ENCODE measurements around the gene GALNT2.

GALNT2 gene

GRCh38 chr1:230130172-230130944 is 63.3 kb downstream of the GALNT2 start:
- DNase-seq (ENCODE audit: low spot score): no peak

GRCh38 chr1:230131457-230131856 is 64.4 kb downstream of the GALNT2 start:
- no peak for DNase-seq (ENCODE audit: low spot score)

- DNase-seq (ENCODE audit: low spot score): no peak
These were observed 65.7 kb downstream of the GALNT2 start for GRCh38 chr1:230132758-230133157.

GRCh38 chr1:230135726-230136125 is 68.7 kb downstream of the GALNT2 start:
- DNase-seq (ENCODE audit: low spot score): no peak

- no peak for DNase-seq (ENCODE audit: low spot score)
These were observed 69.7 kb downstream of the GALNT2 start for GRCh38 chr1:230136453-230137336.

- DNase-seq (ENCODE audit: low spot score): no peak
These were observed 70.3 kb downstream of the GALNT2 start for GRCh38 chr1:230137337-230137815.

- DNase-seq (ENCODE audit: low spot score): no peak
These were observed 71.7 kb downstream of the GALNT2 start for GRCh38 chr1:230138561-230139239.

DNA sequence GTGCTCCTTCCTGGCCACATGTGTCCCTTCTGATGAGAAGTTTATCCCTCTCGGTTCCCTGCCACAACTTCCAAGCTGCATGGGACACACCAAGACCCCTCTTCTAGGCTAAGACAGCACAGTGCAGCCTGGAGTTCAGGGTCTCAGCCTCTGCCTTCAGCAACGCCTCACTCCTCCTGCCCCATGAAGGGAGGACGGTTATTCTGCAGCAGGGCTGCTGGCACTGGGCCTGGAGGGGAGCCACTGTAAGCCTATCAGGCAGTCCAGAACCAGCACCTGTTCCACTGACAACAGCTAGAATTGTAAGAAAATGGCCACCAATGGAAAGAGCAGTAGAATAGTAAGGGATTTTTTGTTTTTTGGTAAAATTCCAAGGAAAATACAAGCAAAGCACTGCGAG is 72.3 kb downstream of the GALNT2 start:
- DNase-seq (ENCODE audit: low spot score): no peak

DNA sequence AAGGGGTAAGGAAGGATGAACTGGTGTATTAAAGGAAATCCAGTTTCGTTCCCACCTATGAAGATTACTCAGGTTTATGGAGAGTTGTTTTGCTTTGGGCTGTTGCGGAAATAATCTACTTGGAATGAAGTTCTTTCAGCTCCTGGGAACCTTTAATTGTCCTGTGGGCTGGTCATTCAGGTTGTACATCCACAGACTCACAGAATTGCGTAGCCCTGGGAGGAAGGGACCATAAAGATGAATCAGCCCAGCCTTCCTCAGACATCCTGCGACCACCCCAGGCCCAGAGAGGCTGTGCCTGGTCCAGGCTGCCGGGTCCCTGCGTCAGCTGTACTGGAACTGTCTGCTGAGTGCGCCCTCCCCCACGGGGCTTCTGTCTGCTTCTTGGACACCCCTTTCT is 72.7 kb downstream of the GALNT2 start:
- DNase-seq (ENCODE audit: low spot score): no peak

GRCh38 chr1:230140221-230141020 is 73.4 kb downstream of the GALNT2 start:
- no peak for DNase-seq (ENCODE audit: low spot score)

- DNase-seq (ENCODE audit: low spot score): no peak
These were observed 74.1 kb downstream of the GALNT2 start for GRCh38 chr1:230141021-230141648.

DNA sequence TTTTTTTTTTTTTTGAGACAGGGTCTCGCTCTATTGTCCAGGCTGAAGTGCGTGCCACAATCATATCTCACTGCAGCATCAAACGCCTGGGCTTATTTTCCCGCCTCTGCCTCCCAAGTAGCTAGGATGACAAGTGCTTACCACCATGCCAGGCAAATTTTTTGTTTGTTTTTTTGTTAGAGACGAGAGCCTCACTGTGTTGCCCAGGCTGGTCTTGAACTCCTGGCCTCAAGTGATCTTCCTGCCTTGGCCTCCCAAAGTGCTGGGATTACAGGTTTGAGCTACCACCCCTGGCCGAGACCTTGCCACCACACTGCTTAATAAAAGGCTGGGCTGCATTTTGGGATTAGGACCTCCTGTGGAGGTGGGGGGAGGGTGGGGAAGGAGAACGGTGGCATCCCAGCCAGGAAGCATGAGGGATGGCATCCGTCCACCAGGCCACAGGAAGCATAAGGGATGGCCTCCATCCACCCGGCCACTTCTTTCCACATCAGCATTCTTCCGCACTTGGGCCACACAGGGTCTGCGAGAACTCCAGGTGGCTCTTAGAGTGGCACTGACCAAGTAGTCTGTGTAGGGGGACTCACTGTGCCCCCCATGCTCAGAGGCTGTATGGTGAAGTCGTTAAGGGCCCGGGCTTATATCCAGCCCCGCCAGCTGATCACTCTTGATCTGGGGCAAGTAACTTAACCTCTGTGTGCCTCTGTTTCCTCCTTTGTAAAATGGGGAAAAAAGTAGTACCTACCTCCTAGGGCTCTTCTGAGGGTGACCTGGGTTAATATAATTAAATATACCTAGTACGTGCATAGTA is 75.0 kb downstream of the GALNT2 start:
- DNase-seq (ENCODE audit: low spot score): no peak

GRCh38 chr1:230142608-230143210 is 75.7 kb downstream of the GALNT2 start:
- no peak for DNase-seq (ENCODE audit: low spot score)

DNA sequence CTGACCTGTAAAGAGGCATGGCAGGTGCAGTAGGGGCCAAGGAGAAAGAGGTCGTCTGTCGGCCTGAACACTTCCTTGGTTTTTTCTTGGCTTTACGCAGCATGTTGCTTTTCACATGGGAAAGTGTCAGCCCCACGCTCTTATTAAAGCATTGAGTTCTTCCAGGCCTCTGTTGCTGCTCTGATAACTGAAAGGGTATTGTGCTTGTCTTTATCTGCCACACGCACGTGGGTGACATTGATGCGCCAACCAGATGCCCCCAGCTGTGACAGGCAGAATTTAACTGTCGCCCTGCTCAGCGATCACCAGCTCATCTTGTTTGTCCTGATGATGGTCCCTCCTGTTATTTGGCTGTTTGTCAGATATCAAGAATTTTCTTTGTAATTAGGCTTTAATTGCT is 76.5 kb downstream of the GALNT2 start:
- DNase-seq (ENCODE audit: low spot score): no peak

DNA sequence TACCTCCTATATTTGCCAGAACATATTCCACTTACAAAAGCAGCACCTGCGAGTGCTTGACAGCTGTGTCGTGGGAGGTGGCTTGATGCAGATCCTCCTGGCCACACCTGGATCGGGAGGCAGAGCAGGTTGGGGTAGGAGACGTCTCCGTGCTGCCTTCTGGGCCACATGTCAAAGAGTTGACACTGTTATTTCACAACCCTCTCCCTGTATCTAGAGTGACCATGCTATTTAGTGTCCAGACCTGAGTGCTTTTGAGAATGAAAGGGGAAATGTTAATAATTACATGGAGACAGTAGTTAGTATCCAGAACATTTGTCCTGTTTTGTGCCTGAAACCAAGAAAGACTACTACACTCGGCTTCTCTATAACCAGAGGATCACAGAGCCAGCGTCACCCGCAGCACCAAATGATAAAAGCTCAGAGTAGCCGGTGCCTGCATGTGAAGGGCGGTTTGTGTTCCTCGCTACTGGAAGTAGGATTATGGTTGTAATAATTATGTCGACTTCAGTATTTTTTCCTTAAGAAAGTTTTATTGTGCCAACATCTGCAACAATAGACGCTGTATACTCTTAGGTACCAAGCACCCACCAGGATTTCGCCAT is 77.1 kb downstream of the GALNT2 start:
- no peak for DNase-seq (ENCODE audit: low spot score)

- DNase-seq (ENCODE audit: low spot score): no peak
These were observed 77.9 kb downstream of the GALNT2 start for GRCh38 chr1:230144758-230145504.

DNA sequence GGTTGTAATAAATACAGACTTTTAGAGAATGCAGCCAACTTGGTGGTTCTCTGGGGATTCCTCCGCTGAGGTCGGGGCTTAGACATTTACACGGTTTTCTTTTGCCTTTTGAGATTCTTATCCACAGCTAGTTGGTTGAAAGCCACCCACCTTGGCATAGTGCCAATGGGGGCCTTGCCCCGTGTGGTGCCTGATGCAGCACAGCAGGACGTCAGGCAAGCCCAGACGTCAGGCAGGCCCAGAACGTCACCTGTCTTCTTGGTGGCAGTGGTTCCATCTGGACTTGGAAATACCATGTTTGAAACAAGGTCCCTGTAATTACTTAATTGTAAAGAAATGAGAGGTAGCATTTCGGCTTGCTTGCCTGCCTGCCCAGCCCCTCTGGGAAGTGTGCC is 78.5 kb downstream of the GALNT2 start:
- DNase-seq (ENCODE audit: low spot score): no peak

DNA sequence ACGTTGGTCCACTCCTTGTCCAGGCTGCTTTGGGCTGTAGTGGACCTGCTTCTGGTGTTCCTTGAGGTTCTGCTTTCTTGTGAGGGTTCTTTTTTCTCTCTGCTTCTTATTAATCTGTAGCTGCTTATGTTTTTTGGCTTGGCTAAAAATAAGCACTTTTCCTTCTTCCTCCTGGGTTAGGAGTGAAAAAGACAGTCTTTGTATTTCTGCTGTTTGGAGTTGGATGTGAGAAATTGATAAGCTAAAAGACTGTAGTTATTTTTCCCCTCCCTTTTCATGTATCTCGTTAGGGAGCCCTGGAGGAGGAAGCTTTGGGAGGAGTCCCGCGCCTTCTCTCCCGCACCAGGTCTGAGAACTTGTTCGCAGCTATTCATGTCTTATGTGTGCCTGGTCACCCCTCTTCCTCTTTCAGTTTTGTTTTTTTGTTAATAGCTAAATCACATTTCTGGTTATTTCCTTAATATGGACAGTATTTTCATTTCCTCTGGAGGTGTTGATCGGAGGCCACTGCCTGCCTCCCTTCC is 79.0 kb downstream of the GALNT2 start:
- DNase-seq (ENCODE audit: low spot score): peak; percentile 35

GRCh38 chr1:230146709-230147108 is 79.7 kb downstream of the GALNT2 start:
- DNase-seq (ENCODE audit: low spot score): no peak
